GM12878 (cell line): ENCODE results near the gene CNTNAP2. TPM values are rescaled to one million over a fixed set of nuclear protein-coding genes. Genes with fewer than 3 reads are reported as not detected.

Experiments
- ATAC-seq: fragments of 200-7000 bp; cut with Tn5 transposase; 3 replicates; pipeline ENCODE4 v1.9.1; 2020; ENCODE audit warnings: mild to moderate bottlenecking, moderate library complexity
- BruUV-seq: library from RNA; stranded (reverse); fragments of 400-500 nt; replicated peaks from 2 replicates; lab custom pipeline; 2021; lab: Mats Ljungman, UMichigan
- CTCF ChIA-PET: fragments of 300-600 bp; sonication (Branson Sonifier 250); formaldehyde crosslinking; extraction: SDS; loops from one replicate; lab custom pipeline; 2021; ENCODE audit warnings: inconsistent platforms; lab: Yijun Ruan, JAX
- POLR2A ChIA-PET: fragments of 350-600 bp; formaldehyde crosslinking; extraction: SDS; loops from one replicate; lab custom pipeline; 2021; ENCODE audit warnings: inconsistent platforms; lab: Charles Lee
- RAD21 ChIA-PET: fragments of 300-600 bp; sonication (Branson Sonifier 250); formaldehyde crosslinking; loops from one replicate; lab custom pipeline; 2023; ENCODE audit warnings: antibody characterized with exemption; ENCODE audit not compliant: unreplicated experiment; lab: Charles Lee
- SMC1A ChIA-PET: fragments of 300-600 bp; sonication (Branson Sonifier 250); formaldehyde crosslinking; loops from one replicate; lab custom pipeline; 2023; ENCODE audit not compliant: unreplicated experiment, uncharacterized antibody; lab: Charles Lee
- DNase-seq: peaks from one replicate; pipeline ENCODE4 v3.0.0-alpha.2; 2011; ENCODE audit warnings: low read depth, low spot score
- FAIRE-seq: peaks from 3 replicates; lab custom pipeline; 2011; peaks lifted over from hg19 to GRCh38; lab: Jason Lieb, UNC
- H2AFZ ChIP-seq: 2 replicates; pipeline ENCODE4 v1.6.0; 2011; ENCODE audit warnings: low read depth, low read length, control low read depth; ENCODE audit not compliant: control insufficient read depth
- H3K27ac ChIP-seq: 2 replicates; pipeline ENCODE4 v1.5.1; 2011; ENCODE audit warnings: control low read depth; ENCODE audit not compliant: control insufficient read depth, insufficient read depth
- H3K27me3 ChIP-seq, 2 experiments: replicated peaks in 1 of 2; 2 replicates each; pipeline versions ENCODE4 v1.6.0 to v1.6.1; 2011; ENCODE audit warnings: low read length in 1 of 2; ENCODE audit not compliant: control insufficient read depth in 2 of 2, insufficient read depth in 2 of 2
- H3K36me3 ChIP-seq, 2 experiments: 2 replicates each; pipeline ENCODE4 v1.5.1; 2011; ENCODE audit warnings: low read length in 1 of 2; ENCODE audit not compliant: control insufficient read depth in 2 of 2, insufficient read depth in 2 of 2
- H3K4me1 ChIP-seq: 2 replicates; pipeline ENCODE4 v1.6.1; 2011; ENCODE audit warnings: mild to moderate bottlenecking, low read length, moderate library complexity, mixed read lengths; ENCODE audit not compliant: control insufficient read depth, insufficient read depth
- H3K4me2 ChIP-seq: 2 replicates; pipeline ENCODE4 v1.6.0; 2011; ENCODE audit warnings: control low read depth; ENCODE audit not compliant: control insufficient read depth, insufficient read depth
- H3K4me3 ChIP-seq: fragments of 200-600 bp; sonication (generic); 2 replicates; pipeline ENCODE4 v1.5.1; 2016
- H3K79me2 ChIP-seq: 2 replicates; pipeline ENCODE4 v1.6.0; 2011; ENCODE audit warnings: low read length; ENCODE audit not compliant: control insufficient read depth, insufficient read depth
- H3K9ac ChIP-seq: 2 replicates; pipeline ENCODE4 v1.8.0; 2011; ENCODE audit warnings: low read length, control low read depth, mixed read lengths; ENCODE audit not compliant: control insufficient read depth, insufficient read depth
- H3K9me3 ChIP-seq: replicated peaks from 3 replicates; pipeline ENCODE4 v1.5.1; 2011; ENCODE audit warnings: mild to moderate bottlenecking, low read length; ENCODE audit not compliant: control insufficient read depth, insufficient read depth
- H4K20me1 ChIP-seq: 2 replicates; pipeline ENCODE4 v1.6.0; 2011; ENCODE audit not compliant: control insufficient read depth, insufficient read depth
- ATF2 ChIP-seq: IDR thresholded peaks from 2 replicates; pipeline ENCODE4 v1.6.1; 2012; ENCODE audit warnings: low read length, inconsistent platforms
- ATF3 ChIP-seq: IDR thresholded peaks from 2 replicates; pipeline ENCODE4 v1.6.1; 2011; ENCODE audit warnings: low read depth, mild to moderate bottlenecking, low read length, moderate library complexity, borderline replicate concordance; ENCODE audit errors: extremely low read depth
- BACH1 ChIP-seq: fragments of 450-650 bp; IDR thresholded peaks from 2 replicates; pipeline ENCODE4 v1.6.1; 2017; ENCODE audit warnings: mild to moderate bottlenecking, borderline replicate concordance
- EED ChIP-seq: sonication (generic); IDR thresholded peaks from 2 replicates; pipeline ENCODE4 v1.6.1; 2016; ENCODE audit warnings: antibody characterized with exemption, low read depth
- HDAC2 ChIP-seq: fragments of 200-600 bp; sonication (generic); IDR thresholded peaks from 2 replicates; pipeline ENCODE4 v1.6.1; 2017
- HDGF ChIP-seq: fragments of 450-650 bp; IDR thresholded peaks from 2 replicates; pipeline ENCODE4 v1.6.1; 2016; ENCODE audit warnings: antibody characterized with exemption
- NFIC ChIP-seq: IDR thresholded peaks from 2 replicates; pipeline ENCODE4 v1.6.1; 2012; ENCODE audit warnings: low read depth, mild to moderate bottlenecking, inconsistent platforms, low read length, moderate library complexity
- POU2F2 ChIP-seq: IDR thresholded peaks from 3 replicates; pipeline ENCODE4 v1.6.1; 2011; ENCODE audit warnings: low read depth, mild to moderate bottlenecking, low read length, borderline replicate concordance
- RUNX3 ChIP-seq: IDR thresholded peaks from 2 replicates; pipeline ENCODE4 v1.6.1; 2012; ENCODE audit warnings: low read length, inconsistent platforms
- YY1 ChIP-seq: IDR thresholded peaks from 2 replicates; pipeline ENCODE4 v1.6.1; 2011; ENCODE audit warnings: low read depth, mild to moderate bottlenecking, low read length
- WGBS: methylation state at CpG from one replicate; pipeline ENCODE4 v1.1.6; 2016; ENCODE audit warnings: low lambda C conversion rate; ENCODE audit not compliant: insufficient replicate concordance, insufficient coverage; ENCODE audit errors: missing lambda C conversion rate; 5-methylcytosine and 5-hydroxymethylcytosine counted together
- in situ Hi-C: fragments of 300-500 bp; cut with MboI; formaldehyde crosslinking; loops from 9 replicates; pipeline ENCODE4 v1.14.3; 2018; ENCODE audit warnings: mixed read lengths
- intact Hi-C: fragments of 100-400 bp; cut with micrococcal nuclease; formaldehyde crosslinking; loops from one replicate; pipeline ENCODE4 v1.14.2; 2022; ENCODE audit not compliant: unreplicated experiment
- polyA plus RNA-seq, 11 experiments: library from polyadenylated mRNA; depleted of rRNA in 4 of 11; unstranded in 6 of 11; stranded (reverse) in 5 of 11; fragments of >200 nt; fragmentation: Nextera tagmentation in 4 of 11; fragmentation: Illumina TruSeq in 1 of 11; extraction: Ambion mirVana in 4 of 11; extraction: Trizol in 1 of 11; gene quantifications; 1 replicate in 1 of 11; 2 replicates in 10 of 11; pipeline versions ENCODE4 v1.2.1 to v1.2.3, GENCODE V29; 2011 to 2016; ENCODE audit warnings: inconsistent platforms in 2 of 11, missing spikeins in 2 of 11, low read depth in 1 of 11
- total RNA-seq, 4 experiments: library from RNA; depleted of rRNA in 3 of 4; stranded (reverse); fragments of >200 nt in 3 of 4; fragmentation: Illumina TruSeq in 1 of 4; extraction: Trizol in 1 of 4; gene quantifications; 2 replicates each; pipeline versions ENCODE4 v1.2.1 to v1.2.3, GENCODE V29; 2013 to 2021

Gene CNTNAP2
- total and polyA plus RNA-seq, 10 of the 15 experiments (the other 5 are each of a cell fraction or from before 2014, with no cell fraction given): 0.03 to 0.08 (median 0.03) TPM; not detected in 7

GRCh38 chr7:148398844-148399365 lies 2282.3 kb downstream of the CNTNAP2 start:
- H3K27ac ChIP-seq: no peak overlapping the region
- peak; percentile 80 for ATAC-seq
- H3K4me2 ChIP-seq: no peak overlapping the region; the same call in 1 of the 2 replicates
- ChIA-PET RAD21 (interaction anchor here (1.5 kb wide), 1 partner anchor 31 kb away, joined by 4 read pairs; no protein-coding TSS in a partner anchor), POLR2A (no interaction called here), SMC1A (no interaction called here), CTCF (no interaction called here)
- no peaks in the 10 kb centered on the region for H4K20me1 ChIP-seq
- peaks cover 9% of the 10 kb centered on the region for H3K4me1 ChIP-seq
- H2AFZ ChIP-seq: no peak overlapping the region
- intact Hi-C loops: no loop called here
- no TSS peak for BruUV-seq
- H3K36me3 ChIP-seq: no peaks in the 10 kb centered on the region
- H3K27me3 ChIP-seq: no peaks in the 10 kb centered on the region
- no peaks in the 10 kb centered on the region for H3K9me3 ChIP-seq
- WGBS: 28% methylated on average over 7 of the region's 7 CpGs
- TF ChIP-seq RUNX3: peak; percentile 65
- no peak for TF ChIP-seq HDAC2
- TF ChIP-seq BACH1: peak; percentile 75
- H3K79me2 ChIP-seq: no peaks in the 10 kb centered on the region
- no peak overlapping the region for H3K9ac ChIP-seq
- no peak overlapping the region for H3K4me3 ChIP-seq
- FAIRE-seq: no peak
- DNase-seq: peak; percentile 9
- in situ Hi-C loops: no loop called here

GRCh38 chr7:148400101-148400500 lies 2283.5 kb downstream of the CNTNAP2 start:
- Histone ChIP-seq H2AFZ (no peak overlapping the region), H3K79me2 (no peaks in the 10 kb centered on the region), H3K27me3 (no peaks in the 10 kb centered on the region), H3K4me2 (no peak overlapping the region), H3K9ac (no peak overlapping the region), H3K27ac (no peak overlapping the region), H3K4me1 (peaks cover 9% of the 10 kb centered on the region)
- intact Hi-C loops: no loop called here
- POLR2A ChIA-PET: no interaction called here
- WGBS: 96% methylated on average over 14 of the region's 14 CpGs
- RAD21 ChIA-PET: no interaction called here
- no peak for DNase-seq
- TF ChIP-seq POU2F2: no peak
- TF ChIP-seq YY1: no peak
- no peak for TF ChIP-seq ATF2
- TF ChIP-seq NFIC: no peak
- no peak for TF ChIP-seq HDGF
- no peak for TF ChIP-seq ATF3
- no peak for TF ChIP-seq EED
- TF ChIP-seq, all 136 proteins: peak for 0
- H3K9me3 ChIP-seq: no peaks in the 10 kb centered on the region
- ATAC-seq: no peak
- ChIA-PET SMC1A (no interaction called here), CTCF (no interaction called here)
- no TSS peak for BruUV-seq
- no peak for FAIRE-seq
- no peak overlapping the region for H3K4me3 ChIP-seq
- no peaks in the 10 kb centered on the region for H4K20me1 ChIP-seq
- in situ Hi-C loops: no loop called here
- no peaks in the 10 kb centered on the region for H3K36me3 ChIP-seq
